Measurements from ENCODE around the gene NIPA2. TPM values are rescaled to one million over a fixed set of nuclear protein-coding genes. Genes with fewer than 3 reads are reported as not detected.

NIPA2 gene
- total RNA-seq, 1 experiment from 2014 or later = 108 TPM

DNA sequence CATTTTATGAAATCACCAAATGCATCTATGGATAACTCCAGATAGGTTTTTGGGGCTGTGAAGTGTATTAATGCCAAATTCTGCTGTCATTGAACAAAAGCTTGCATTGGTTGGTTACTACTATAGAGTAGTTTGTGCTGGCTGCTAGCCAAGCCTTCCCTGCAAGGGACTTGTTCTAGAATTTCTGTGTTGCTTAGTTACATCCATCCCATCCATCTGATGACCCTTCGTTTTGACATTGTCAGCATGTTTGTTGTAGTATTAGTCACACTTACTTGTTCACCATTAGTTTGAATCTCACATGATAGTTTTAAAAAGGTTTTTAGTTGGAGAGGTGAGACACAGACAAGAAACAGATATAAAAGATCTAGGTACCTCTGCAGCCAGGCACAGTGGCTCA lies 7.0 kb upstream of the NIPA2 start:
- no peaks in the 10 kb centered on the region for H3K27me3 ChIP-seq (ENCODE audit: low read length)
- TF ChIP-seq, protein P1, sequence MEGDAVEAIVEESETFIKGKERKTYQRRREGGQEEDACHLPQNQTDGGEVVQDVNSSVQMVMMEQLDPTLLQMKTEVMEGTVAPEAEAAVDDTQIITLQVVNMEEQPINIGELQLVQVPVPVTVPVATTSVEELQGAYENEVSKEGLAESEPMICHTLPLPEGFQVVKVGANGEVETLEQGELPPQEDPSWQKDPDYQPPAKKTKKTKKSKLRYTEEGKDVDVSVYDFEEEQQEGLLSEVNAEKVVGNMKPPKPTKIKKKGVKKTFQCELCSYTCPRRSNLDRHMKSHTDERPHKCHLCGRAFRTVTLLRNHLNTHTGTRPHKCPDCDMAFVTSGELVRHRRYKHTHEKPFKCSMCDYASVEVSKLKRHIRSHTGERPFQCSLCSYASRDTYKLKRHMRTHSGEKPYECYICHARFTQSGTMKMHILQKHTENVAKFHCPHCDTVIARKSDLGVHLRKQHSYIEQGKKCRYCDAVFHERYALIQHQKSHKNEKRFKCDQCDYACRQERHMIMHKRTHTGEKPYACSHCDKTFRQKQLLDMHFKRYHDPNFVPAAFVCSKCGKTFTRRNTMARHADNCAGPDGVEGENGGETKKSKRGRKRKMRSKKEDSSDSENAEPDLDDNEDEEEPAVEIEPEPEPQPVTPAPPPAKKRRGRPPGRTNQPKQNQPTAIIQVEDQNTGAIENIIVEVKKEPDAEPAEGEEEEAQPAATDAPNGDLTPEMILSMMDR (conservative IDR thresholded peaks at IDR 0.05; ENCODE audit: low read depth, low read length) = no peak
- TF ChIP-seq EZH2 (IDR thresholded peaks at IDR 0.05; ENCODE audit: low read length, unreplicated experiment) (no peak), EZH2phosphoT487 (IDR thresholded peaks at IDR 0.05; ENCODE audit: borderline replicate concordance, low read length) (no peak)
- no peaks in the 10 kb centered on the region for H3F3A ChIP-seq (ENCODE audit: low read length, unreplicated experiment)
- no peak overlapping the region for H2AFZ ChIP-seq (ENCODE audit: low read length)
- H3K79me2 ChIP-seq (ENCODE audit: low read length) = no peaks in the 10 kb centered on the region
- ChIA-PET CTCF (no interaction called here), POLR2A (ENCODE audit: unreplicated experiment) (no interaction called here)
- no peaks in the 10 kb centered on the region for H3K4me1 ChIP-seq (ENCODE audit: insufficient read depth, low read length)
- TSS peak; percentile 0 for BruUV-seq (replicated peaks)
- H3K9ac ChIP-seq (ENCODE audit: low read length) = no peak overlapping the region
- ATAC-seq (peak; percentile 51), DNase-seq (peak; percentile 25)
- H3K4me3 ChIP-seq (ENCODE audit: low read length) = no peak overlapping the region
- peaks cover 20% of the 10 kb centered on the region for H3K36me3 ChIP-seq (ENCODE audit: low read depth, low read length)
- intact Hi-C loops (cut with micrococcal nuclease) = no loop called here
- H4K20me1 ChIP-seq (ENCODE audit: low read length) = no peaks in the 10 kb centered on the region
- H3K9me2 ChIP-seq (replicated peaks; ENCODE audit: low read length) = no peaks in the 10 kb centered on the region
- no peak overlapping the region for H3K4me2 ChIP-seq (ENCODE audit: low read length)
- H3K9me3 ChIP-seq (ENCODE audit: low read length) = no peaks in the 10 kb centered on the region
- H3K27ac ChIP-seq (ENCODE audit: low read length) = no peak overlapping the region

DNA sequence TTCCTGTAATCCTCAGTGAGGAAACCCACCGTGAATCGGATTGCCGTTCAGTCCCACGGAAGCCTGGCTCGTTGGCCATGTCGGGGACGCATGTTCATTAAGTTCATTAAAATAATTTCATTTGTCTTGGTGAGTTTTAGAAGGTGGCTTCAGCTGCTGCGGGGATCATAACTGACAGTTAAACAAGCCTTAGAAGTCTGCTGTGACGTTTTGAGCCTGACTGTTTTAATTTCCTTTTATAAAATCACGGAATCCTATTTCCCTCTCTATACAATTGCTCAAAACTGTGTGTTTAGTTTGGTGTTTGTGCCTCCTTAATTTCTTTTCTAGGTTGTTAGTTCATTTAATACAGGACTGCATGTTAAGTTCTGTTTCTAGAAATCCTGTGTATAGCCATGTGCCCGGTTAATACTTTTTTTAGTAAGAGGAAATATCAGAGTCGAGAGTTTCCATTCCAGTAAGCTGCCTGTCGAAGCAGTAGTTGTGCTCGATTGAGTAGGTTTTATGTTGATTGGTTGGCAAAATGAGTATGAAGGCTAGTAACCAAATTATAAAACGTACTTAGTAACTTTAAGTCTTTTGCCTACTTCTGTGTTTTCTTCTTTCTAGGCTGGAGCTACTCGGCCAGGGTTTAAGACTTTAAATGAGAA lies 705 bp downstream of the NIPA2 start:
- peaks cover 9% of the 10 kb centered on the region for H3K4me1 ChIP-seq (ENCODE audit: insufficient read depth, low read length)
- DNase-seq = no peak
- peaks cover 10% of the 10 kb centered on the region; the same call in 1 of the 2 replicates for H3K36me3 ChIP-seq (ENCODE audit: low read depth, low read length)
- no peaks in the 10 kb centered on the region for H3K9me2 ChIP-seq (replicated peaks; ENCODE audit: low read length)
- peaks cover 56% of the 10 kb centered on the region for H3K79me2 ChIP-seq (ENCODE audit: low read length)
- no peaks in the 10 kb centered on the region for H3K27me3 ChIP-seq (ENCODE audit: low read length)
- H4K20me1 ChIP-seq (ENCODE audit: low read length) = peaks cover 22% of the 10 kb centered on the region
- ChIA-PET POLR2A (ENCODE audit: unreplicated experiment) (interaction anchor here (0.6 kb wide), 1 partner anchor 23 kb away, joined by 9 read pairs; no protein-coding TSS in a partner anchor), CTCF (no interaction called here)
- H3K9me3 ChIP-seq (ENCODE audit: low read length) = no peaks in the 10 kb centered on the region
- H3K9ac ChIP-seq (ENCODE audit: low read length) = peak overlapping the region; percentile 89
- TF ChIP-seq EZH2phosphoT487 (IDR thresholded peaks at IDR 0.05; ENCODE audit: borderline replicate concordance, low read length) (no peak), EZH2 (IDR thresholded peaks at IDR 0.05; ENCODE audit: low read length, unreplicated experiment) (no peak)
- TF ChIP-seq, protein P1 (conservative IDR thresholded peaks at IDR 0.05; ENCODE audit: low read depth, low read length) = no peak
- peak overlapping the region; percentile 91 for H3K4me3 ChIP-seq (ENCODE audit: low read length)
- no peaks in the 10 kb centered on the region for H3F3A ChIP-seq (ENCODE audit: low read length, unreplicated experiment)
- intact Hi-C loops (cut with micrococcal nuclease) = loop anchor here (2.0 kb wide), 2 partner anchors 52 to 56 kb away; partner anchors contain the start of gene NIPA1
- ATAC-seq = no peak
- TSS peak; percentile 64 for BruUV-seq (replicated peaks)
- H2AFZ ChIP-seq (ENCODE audit: low read length) = peak overlapping the region; percentile 69
- peak overlapping the region; percentile 90 for H3K4me2 ChIP-seq (ENCODE audit: low read length)
- H3K27ac ChIP-seq (ENCODE audit: low read length) = peak overlapping the region; percentile 85
